HepG2 (cell line): Measurements from ENCODE around the gene ECE2. TPM values are rescaled to one million over a fixed set of nuclear protein-coding genes. Genes with fewer than 3 reads are reported as not detected.

ENCODE experiments used
- E2F2 ChIP-seq: sonication (generic); formaldehyde crosslinking; IDR thresholded peaks from 2 replicates; pipeline ENCODE4 v1.4.0; 2020; ENCODE audit warnings: missing genetic modification reagents, borderline replicate concordance
- HNF4G ChIP-seq, 2 experiments: sonication (generic) in 1 of 2; formaldehyde crosslinking in 1 of 2; IDR thresholded peaks; 2 replicates each; pipeline versions ENCODE4 v1.4.0 to v1.6.1; 2011 to 2020; ENCODE audit warnings: borderline replicate concordance in 2 of 2, low read depth in 2 of 2, mild to moderate bottlenecking in 2 of 2, low read length in 1 of 2, missing genetic modification reagents in 1 of 2, moderate library complexity in 1 of 2
- ZBTB38 ChIP-seq: sonication (generic); formaldehyde crosslinking; IDR thresholded peaks from 2 replicates; pipeline ENCODE4 v1.5.1; 2020; ENCODE audit warnings: mild to moderate bottlenecking, missing genetic modification reagents
- ZBTB7B ChIP-seq: sonication (generic); formaldehyde crosslinking; IDR thresholded peaks from 2 replicates; pipeline ENCODE4 v1.4.0; 2020; ENCODE audit warnings: missing genetic modification reagents
- ZNF18 ChIP-seq: sonication (generic); formaldehyde crosslinking; IDR thresholded peaks from 2 replicates; pipeline ENCODE4 v1.8.0; 2022; ENCODE audit warnings: mild to moderate bottlenecking, missing genetic modification reagents; ENCODE audit not compliant: insufficient replicate concordance
- ZNF512 ChIP-seq: sonication (generic); formaldehyde crosslinking; IDR thresholded peaks from 2 replicates; pipeline ENCODE4 v1.4.0; 2020; ENCODE audit warnings: mild to moderate bottlenecking, missing genetic modification reagents
- polyA plus RNA-seq, 8 experiments: library from polyadenylated mRNA; depleted of rRNA in 3 of 8; stranded (reverse) in 7 of 8; unstranded in 1 of 8; fragments of >200 nt; fragmentation: Illumina TruSeq in 4 of 8; extraction: Trizol in 4 of 8; gene quantifications; 2 replicates each; pipeline versions ENCODE4 v1.2.1 to v1.2.3, GENCODE V29; 2011 to 2016; ENCODE audit warnings: low read depth in 4 of 8, missing spikeins in 1 of 8, mixed read lengths in 1 of 8; ENCODE audit not compliant: insufficient read depth in 1 of 8
- total RNA-seq, 5 experiments: library from RNA; depleted of rRNA; stranded (reverse); fragments of >200 nt; fragmentation: Illumina TruSeq; extraction: Trizol; gene quantifications; 2 replicates each; pipeline ENCODE4 v1.2.3, GENCODE V29; 2016; ENCODE audit warnings: low read depth in 1 of 5

Gene ECE2
- total and polyA plus RNA-seq, 2 of the 13 experiments (the other 11 are each of a cell fraction or from before 2014, with no cell fraction given): not detected

GRCh38 chr3:184275961-184276910 is at the start of gene ECE2 (continued):
- TF ChIP-seq HNF4G (IDR thresholded peaks at IDR 0.05; ENCODE audit: borderline replicate concordance, low read depth, low read length): no peak
- TF ChIP-seq HNF4G (CRISPR knock-in tag; IDR thresholded peaks at IDR 0.05; ENCODE audit: borderline replicate concordance, low read depth): no peak
- TF ChIP-seq ZBTB7B (CRISPR knock-in tag): no peak
- no peak for TF ChIP-seq ZBTB38
- TF ChIP-seq ZNF18 (CRISPR knock-in tag): no peak
- TF ChIP-seq E2F2 (CRISPR knock-in tag): no peak
- no peak for TF ChIP-seq ZNF512 (CRISPR knock-in tag)
